ENCODE results near the gene TXNDC17.
"Not testable (repeated sequence)": the region's sequence is repeated elsewhere in the genome, so short reads cannot be mapped to it uniquely, and the experiment has no call there.

The TXNDC17 gene

DNA sequence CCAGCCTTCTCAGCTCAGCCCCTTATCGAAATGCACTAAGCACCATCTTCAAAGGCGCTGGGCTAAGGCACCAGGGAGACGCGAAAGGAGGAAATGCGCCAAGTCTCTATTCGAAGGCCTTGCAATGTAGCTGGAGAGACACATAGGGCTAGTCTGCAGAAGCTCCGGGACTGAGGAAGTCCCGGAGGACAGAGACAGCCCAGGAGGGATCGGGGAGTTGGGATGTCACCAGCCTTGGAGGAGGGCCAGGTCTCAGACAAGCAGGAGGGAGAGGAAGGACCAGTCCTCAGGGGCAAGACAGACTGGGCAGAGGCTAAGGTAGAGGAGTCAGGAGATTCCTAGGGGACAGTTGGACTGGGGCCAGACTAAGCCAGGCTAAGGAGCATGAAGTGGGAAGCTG, 19.2 kb downstream of the TXNDC17 start:
- Histone ChIP-seq H3K27ac (no peak overlapping the region), H3K4me1 (peaks cover 38% of the 10 kb centered on the region), H3K9me3 (no peaks in the 10 kb centered on the region), H3K4me3 (0 out of 2 replicates have a peak overlapping the region, but pooled peaks have one; percentile 21), H3K9ac (no peak overlapping the region), H3K27me3 (peaks cover 35% of the 10 kb centered on the region), H4K20me1 (peaks cover 5% of the 10 kb centered on the region; the same call in 1 of the 2 replicates), H3K36me3 (no peaks in the 10 kb centered on the region), H3K4me2 (peak overlapping the region; percentile 83)
- no peak for TF ChIP-seq Cebpa-rat (IDR thresholded peaks at IDR 0.05)

DNA sequence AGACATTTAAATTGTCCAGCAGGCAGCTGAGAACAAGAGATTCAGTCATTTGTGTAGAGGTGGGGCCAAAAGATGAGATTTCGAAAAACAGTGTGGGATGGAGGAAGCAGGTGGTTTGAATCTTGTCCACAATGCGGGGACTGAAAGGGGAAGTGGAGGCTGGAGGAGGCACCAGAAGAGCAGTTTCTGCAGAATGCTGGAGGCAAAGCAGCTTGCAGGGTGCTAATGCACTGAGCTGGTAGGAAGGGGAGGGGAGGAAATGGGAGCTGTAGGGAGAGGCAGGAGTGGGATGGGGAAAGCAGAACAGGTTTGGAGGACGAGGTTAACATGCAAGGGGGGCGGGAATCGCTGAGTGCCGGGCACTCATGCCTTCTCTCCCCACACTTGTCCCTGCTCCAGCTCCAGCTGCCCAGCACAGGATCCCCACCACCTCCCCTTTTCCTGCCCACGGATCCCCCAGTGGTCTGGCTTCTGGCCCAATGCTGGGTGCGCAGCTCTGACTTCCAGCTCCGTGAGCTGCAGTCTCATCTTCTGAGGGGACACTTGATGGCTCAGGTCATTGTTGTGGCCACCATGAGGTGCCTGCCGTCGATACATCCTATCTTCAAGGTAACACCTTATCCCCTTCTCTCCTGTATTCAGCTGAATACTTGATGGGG, 20.1 kb downstream of the TXNDC17 start:
- Histone ChIP-seq H3K27me3 (peaks cover 26% of the 10 kb centered on the region), H3K9me3 (no peaks in the 10 kb centered on the region), H3K4me1 (peaks cover 34% of the 10 kb centered on the region), H4K20me1 (no peaks in the 10 kb centered on the region; the same call in 1 of the 2 replicates), H3K4me3 (0 out of 2 replicates have a peak overlapping the region, but pooled peaks have one; percentile 21), H3K36me3 (no peaks in the 10 kb centered on the region), H3K9ac (no peak overlapping the region; the same call in 1 of the 2 replicates), H3K27ac (no peak overlapping the region), H3K4me2 (peak overlapping the region; percentile 83)
- no peak for TF ChIP-seq Cebpa-rat (IDR thresholded peaks at IDR 0.05)

GRCh38 chr17:6661464-6661848, 20.6 kb downstream of the TXNDC17 start:
- no peaks in the 10 kb centered on the region for H3K36me3 ChIP-seq
- no peak for TF ChIP-seq Cebpa-rat (IDR thresholded peaks at IDR 0.05)
- peaks cover 21% of the 10 kb centered on the region for H3K27me3 ChIP-seq
- peaks cover 39% of the 10 kb centered on the region for H3K4me1 ChIP-seq
- no peaks in the 10 kb centered on the region for H3K9me3 ChIP-seq
- peaks cover under 1% of the 10 kb centered on the region for H4K20me1 ChIP-seq
- no peak overlapping the region for H3K4me3 ChIP-seq
- H3K27ac ChIP-seq = no peak overlapping the region
- peak overlapping the region; percentile 83 for H3K4me2 ChIP-seq
- no peak overlapping the region for H3K9ac ChIP-seq

DNA sequence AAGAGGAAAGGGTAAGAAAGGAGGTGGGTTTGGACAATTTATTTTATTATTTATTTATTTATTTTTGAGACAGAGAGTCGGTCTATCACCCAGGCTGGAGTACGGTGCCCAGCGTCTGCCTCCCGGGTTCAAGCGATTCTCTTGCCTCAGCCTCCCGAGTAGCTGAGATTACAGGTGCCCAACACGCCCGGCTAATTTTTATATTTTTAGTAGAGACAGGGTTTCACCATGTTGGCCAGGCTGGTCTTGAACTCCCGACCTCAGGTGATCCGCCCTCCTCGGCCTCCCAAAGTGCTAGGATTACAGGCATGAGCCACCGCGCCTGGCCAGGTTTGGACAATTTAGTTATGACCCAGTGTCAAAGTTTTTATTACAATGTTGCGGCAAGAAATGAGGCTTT, 22.3 kb downstream of the TXNDC17 start:
- not testable (repeated sequence) for H3K36me3 ChIP-seq, H3K9ac ChIP-seq, H3K27ac ChIP-seq, H3K9me3 ChIP-seq, H3K4me3 ChIP-seq, H3K27me3 ChIP-seq, H4K20me1 ChIP-seq, H3K4me2 ChIP-seq
- peaks cover 49% of the 10 kb centered on the region for H3K4me1 ChIP-seq

- H3K9me3 ChIP-seq = no peaks in the 10 kb centered on the region
- no peak overlapping the region for H3K27ac ChIP-seq
- H3K9ac ChIP-seq = no peak overlapping the region
- peak overlapping the region; percentile 43 for H3K4me2 ChIP-seq
- no peak overlapping the region for H3K4me3 ChIP-seq
- no peaks in the 10 kb centered on the region for H3K36me3 ChIP-seq
- H3K4me1 ChIP-seq = peaks cover 36% of the 10 kb centered on the region
- no peaks in the 10 kb centered on the region for H3K27me3 ChIP-seq
- TF ChIP-seq Cebpa-rat (IDR thresholded peaks at IDR 0.05) = no peak
- peaks cover 5% of the 10 kb centered on the region for H4K20me1 ChIP-seq
These were observed 25.2 kb downstream of the TXNDC17 start for GRCh38 chr17:6666077-6666521.

DNA sequence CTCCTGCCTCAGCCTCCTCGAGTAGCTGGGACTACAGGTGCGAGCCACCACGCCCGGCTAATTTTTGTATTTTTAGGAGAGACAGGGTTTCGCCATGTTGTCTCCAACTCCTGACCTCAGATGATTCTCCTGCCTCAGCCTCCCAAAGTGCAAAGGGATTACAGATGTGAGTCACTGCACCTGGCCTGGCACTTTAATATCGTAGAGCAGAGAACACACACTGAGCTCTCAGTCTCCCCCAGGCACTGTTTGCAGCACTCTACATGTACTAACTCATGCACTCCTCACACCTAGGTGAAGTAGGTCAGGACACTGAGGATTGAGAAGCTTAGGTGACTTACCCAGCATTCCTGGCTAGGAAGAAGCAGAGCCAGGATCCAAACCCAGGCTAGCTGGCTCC, 25.7 kb downstream of the TXNDC17 start:
- H3K27me3 ChIP-seq = no peaks in the 10 kb centered on the region
- H3K9ac ChIP-seq = no peak overlapping the region
- H3K36me3 ChIP-seq = no peaks in the 10 kb centered on the region
- no peak overlapping the region for H3K27ac ChIP-seq
- no peak overlapping the region for H3K4me3 ChIP-seq
- TF ChIP-seq Cebpa-rat (IDR thresholded peaks at IDR 0.05) = no peak
- H3K4me1 ChIP-seq = peaks cover 31% of the 10 kb centered on the region
- peak overlapping the region; percentile 72 for H3K4me2 ChIP-seq
- peaks cover 5% of the 10 kb centered on the region; the same call in 1 of the 2 replicates for H4K20me1 ChIP-seq
- no peaks in the 10 kb centered on the region for H3K9me3 ChIP-seq

- no peaks in the 10 kb centered on the region for H3K36me3 ChIP-seq
- H3K27ac ChIP-seq = no peak overlapping the region
- no peak overlapping the region for H3K4me3 ChIP-seq
- no peak overlapping the region for H3K9ac ChIP-seq
- peak overlapping the region; percentile 72 for H3K4me2 ChIP-seq
- no peak for TF ChIP-seq Cebpa-rat (IDR thresholded peaks at IDR 0.05)
- no peaks in the 10 kb centered on the region for H3K9me3 ChIP-seq
- H3K4me1 ChIP-seq = peaks cover 25% of the 10 kb centered on the region
- H3K27me3 ChIP-seq = no peaks in the 10 kb centered on the region
- H4K20me1 ChIP-seq = peaks cover 5% of the 10 kb centered on the region; the same call in 1 of the 2 replicates
These were observed 26.7 kb downstream of the TXNDC17 start for GRCh38 chr17:6667516-6667915.

DNA sequence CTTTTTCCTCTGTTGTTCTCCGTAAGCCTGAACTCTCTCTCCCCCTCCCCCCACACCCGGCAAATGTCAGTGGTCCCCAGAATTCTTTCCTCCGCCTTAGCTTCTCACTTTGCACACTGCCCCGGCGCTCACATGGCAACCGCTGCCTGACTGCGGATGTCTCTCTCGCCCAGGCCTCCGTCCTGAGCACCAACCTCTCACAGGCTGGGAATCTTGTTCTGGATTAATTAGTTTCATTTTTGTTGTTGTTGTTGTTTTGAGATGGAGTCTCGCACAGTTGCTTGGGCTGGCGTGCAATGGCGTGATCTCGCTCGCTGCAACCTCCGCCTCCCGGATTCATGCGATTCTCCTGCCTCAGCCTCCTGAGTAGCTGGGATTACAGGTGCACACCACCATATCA, 27.4 kb downstream of the TXNDC17 start:
- H3K4me2 ChIP-seq = peak overlapping the region; percentile 72
- no peaks in the 10 kb centered on the region for H3K36me3 ChIP-seq
- no peak for TF ChIP-seq Cebpa-rat (IDR thresholded peaks at IDR 0.05)
- peaks cover 5% of the 10 kb centered on the region; the same call in 1 of the 2 replicates for H4K20me1 ChIP-seq
- no peaks in the 10 kb centered on the region for H3K27me3 ChIP-seq
- peaks cover 25% of the 10 kb centered on the region for H3K4me1 ChIP-seq
- no peak overlapping the region for H3K4me3 ChIP-seq
- no peak overlapping the region for H3K9ac ChIP-seq
- no peaks in the 10 kb centered on the region for H3K9me3 ChIP-seq
- H3K27ac ChIP-seq = no peak overlapping the region

- Histone ChIP-seq H3K27ac (no peak overlapping the region), H3K27me3 (no peaks in the 10 kb centered on the region), H3K4me3 (no peak overlapping the region), H3K36me3 (no peaks in the 10 kb centered on the region), H3K4me1 (peaks cover 25% of the 10 kb centered on the region), H3K9ac (no peak overlapping the region), H4K20me1 (peaks cover 5% of the 10 kb centered on the region; the same call in 1 of the 2 replicates), H3K4me2 (no peak overlapping the region), H3K9me3 (no peaks in the 10 kb centered on the region)
- no peak for TF ChIP-seq Cebpa-rat (IDR thresholded peaks at IDR 0.05)
These were observed 28.0 kb downstream of the TXNDC17 start for GRCh38 chr17:6668727-6669425.

All from BLaER1 (cell line).